Spleen (tissue), 7 donors: ENCODE results near the gene ORC3.

ENCODE experiments used
- CTCF ChIP-seq, 11 experiments: fragments of 200-600 bp in 7 of 11; fragments of 450-650 bp in 4 of 11; sonication (generic) in 4 of 11; IDR thresholded peaks in 8 of 11; conservative IDR thresholded peaks in 3 of 11; 1 replicate in 7 of 11; 2 replicates in 4 of 11; pipeline versions ENCODE4 v1.4.0 to v1.8.0; 2016 to 2021; ENCODE audit warnings: antibody characterized with exemption in 11 of 11, inconsistent platforms in 4 of 11, mild to moderate bottlenecking in 1 of 11
- POLR2A ChIP-seq, 3 donors: fragments of 450-650 bp; IDR thresholded peaks; one replicate each; pipeline ENCODE4 v1.5.1; 2017; ENCODE audit warnings: antibody characterized with exemption in 3 of 3, mild to moderate bottlenecking in 1 of 3
- donor health status: DM: no; HTN: no; CAD: no; lungs with moderate emphysema.
- donor health status: DM: no; HTN: no; CAD: no.
- donor health status: DM: no; HTN: no; CAD: no.

DNA sequence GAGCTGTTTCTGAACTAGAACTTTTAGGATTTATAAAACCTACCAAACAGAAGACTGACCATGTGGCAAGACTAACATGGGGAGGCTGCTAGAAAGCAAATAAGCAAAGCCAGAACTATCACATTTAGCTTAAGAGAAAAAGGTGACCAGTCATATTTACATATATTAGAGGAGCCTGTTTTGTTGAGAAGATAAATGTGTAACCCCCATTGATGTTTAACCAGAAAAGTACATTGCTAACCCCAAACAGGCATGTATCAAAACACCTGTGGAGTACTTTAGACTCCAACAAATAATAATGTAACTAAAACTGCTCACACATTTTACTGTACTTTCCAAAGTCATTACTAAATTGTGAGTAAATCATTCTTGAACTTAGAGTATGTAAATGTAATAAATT lies 77.1 kb downstream of the ORC3 start:
- TF ChIP-seq CTCF (IDR thresholded peaks at IDR 0.05 in 8 of 11, conservative IDR thresholded peaks at IDR 0.05 in 3 of 11) = no peak
- TF ChIP-seq POLR2A (IDR thresholded peaks at IDR 0.05) = no peak
